ENCODE measurements around the gene SART1.

DNA sequence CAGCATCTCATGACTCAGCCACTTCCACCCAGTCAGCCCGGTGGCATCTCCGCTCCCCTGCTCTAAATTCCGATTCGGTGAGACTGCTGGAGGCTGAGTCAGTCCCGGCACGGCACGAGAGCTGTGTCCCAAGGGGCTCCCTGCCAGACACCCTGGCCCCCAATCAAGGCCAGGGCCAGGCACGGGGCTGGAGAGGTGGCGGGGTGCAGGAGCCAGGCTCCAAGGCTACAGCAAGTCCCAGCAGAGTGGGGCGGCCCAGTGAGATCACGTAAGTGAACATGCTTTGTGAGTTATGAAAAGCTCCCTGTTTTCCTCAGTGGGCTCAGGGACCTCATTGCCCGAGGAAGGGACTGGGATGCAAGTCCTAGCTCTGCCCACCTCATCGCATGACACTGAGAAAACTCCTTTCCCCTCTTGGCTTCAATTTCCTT, 45.7 kb upstream of the SART1 start:
- TF ChIP-seq POLR2AphosphoS5 (IDR thresholded peaks at IDR 0.05): peak; percentile 64 to 77 (median 65)
- TF ChIP-seq CTCF (IDR thresholded peaks at IDR 0.05 in 8 of 11, conservative IDR thresholded peaks at IDR 0.05 in 3 of 11): no peak
- no peak for TF ChIP-seq POLR2A (IDR thresholded peaks at IDR 0.05)

Data from spleen (tissue), 7 donors.